Memory B cell (primary cell): ENCODE results near the gene COLEC11.

Experiments
- ATAC-seq: fragments of 150-1000 bp; cut with Tn5 transposase; 2 replicates; pipeline ENCODE4 v1.10.0; 2021; ENCODE audit warnings: low read depth, mild to moderate bottlenecking, moderate library complexity
- DNase-seq, 2 donors: peaks; one replicate each; pipeline ENCODE4 v3.0.0; 2022; ENCODE audit warnings: low spot score in 2 of 2
- H3K27ac Mint-ChIP-seq: one replicate; pipeline ENCODE4 v1.8.0; 2022; ENCODE audit warnings: mild to moderate bottlenecking, moderate library complexity, mixed read lengths
- H3K27me3 Mint-ChIP-seq: one replicate; pipeline ENCODE4 v1.8.0; 2022; ENCODE audit warnings: mixed read lengths
- H3K36me3 Mint-ChIP-seq: one replicate; pipeline ENCODE4 v1.8.0; 2022; ENCODE audit warnings: mild to moderate bottlenecking, mixed read lengths
- H3K4me1 Mint-ChIP-seq: one replicate; pipeline ENCODE4 v1.8.0; 2022; ENCODE audit warnings: mixed read lengths
- H3K4me3 Mint-ChIP-seq: one replicate; pipeline ENCODE4 v1.8.0; 2022; ENCODE audit warnings: mild to moderate bottlenecking, moderate library complexity, mixed read lengths
- H3K9me3 Mint-ChIP-seq: one replicate; pipeline ENCODE4 v1.8.0; 2022; ENCODE audit warnings: mixed read lengths

Gene COLEC11

GRCh38 chr2:3677436-3677835 is 82.5 kb downstream of the COLEC11 start:
- ATAC-seq (no peak), DNase-seq (no peak)
- H3K9me3 Mint-ChIP-seq, result no peaks in the 10 kb centered on the region
- peaks cover 5% of the 10 kb centered on the region for H3K4me1 Mint-ChIP-seq
- no peak overlapping the region for H3K27ac Mint-ChIP-seq
- H3K36me3 Mint-ChIP-seq, result no peaks in the 10 kb centered on the region
- H3K27me3 Mint-ChIP-seq, result peaks cover 5% of the 10 kb centered on the region
- H3K4me3 Mint-ChIP-seq, result no peak overlapping the region

GRCh38 chr2:3678212-3678611 is 83.3 kb downstream of the COLEC11 start:
- H3K27me3 Mint-ChIP-seq, result peaks cover 5% of the 10 kb centered on the region
- H3K4me3 Mint-ChIP-seq, result no peak overlapping the region
- no peaks in the 10 kb centered on the region for H3K9me3 Mint-ChIP-seq
- H3K27ac Mint-ChIP-seq, result no peak overlapping the region
- ATAC-seq, result no peak
- no peak for DNase-seq
- no peaks in the 10 kb centered on the region for H3K36me3 Mint-ChIP-seq
- H3K4me1 Mint-ChIP-seq, result peaks cover 5% of the 10 kb centered on the region

GRCh38 chr2:3679180-3679579 is 84.3 kb downstream of the COLEC11 start:
- Mint-ChIP-seq H3K27me3 (peaks cover 5% of the 10 kb centered on the region), H3K9me3 (no peaks in the 10 kb centered on the region), H3K27ac (no peak overlapping the region), H3K4me3 (no peak overlapping the region), H3K4me1 (peaks cover 5% of the 10 kb centered on the region), H3K36me3 (no peaks in the 10 kb centered on the region)
- ATAC-seq, result no peak
- DNase-seq, result no peak

GRCh38 chr2:3679616-3680393 is 84.9 kb downstream of the COLEC11 start:
- no peak overlapping the region for H3K4me3 Mint-ChIP-seq
- H3K27ac Mint-ChIP-seq, result no peak overlapping the region
- no peak for DNase-seq
- peaks cover 5% of the 10 kb centered on the region for H3K4me1 Mint-ChIP-seq
- no peak for ATAC-seq
- peaks cover 5% of the 10 kb centered on the region for H3K27me3 Mint-ChIP-seq
- no peaks in the 10 kb centered on the region for H3K36me3 Mint-ChIP-seq
- H3K9me3 Mint-ChIP-seq, result no peaks in the 10 kb centered on the region

GRCh38 chr2:3680548-3681345 is 85.8 kb downstream of the COLEC11 start:
- DNase-seq, result no peak
- H3K27ac Mint-ChIP-seq, result no peak overlapping the region

GRCh38 chr2:3681625-3682024 is 86.7 kb downstream of the COLEC11 start:
- Mint-ChIP-seq H3K4me3 (no peak overlapping the region), H3K36me3 (no peaks in the 10 kb centered on the region), H3K27ac (no peak overlapping the region), H3K27me3 (peaks cover 7% of the 10 kb centered on the region), H3K9me3 (no peaks in the 10 kb centered on the region), H3K4me1 (peaks cover 5% of the 10 kb centered on the region)
- ATAC-seq, result no peak
- DNase-seq, result no peak

More at GRCh38 chr2:3680548-3681345, 85.8 kb downstream of the COLEC11 start:
- no peaks in the 10 kb centered on the region for H3K9me3 Mint-ChIP-seq
- ATAC-seq, result no peak
- H3K4me1 Mint-ChIP-seq, result peaks cover 5% of the 10 kb centered on the region
- no peaks in the 10 kb centered on the region for H3K36me3 Mint-ChIP-seq
- H3K4me3 Mint-ChIP-seq, result no peak overlapping the region
- peaks cover 7% of the 10 kb centered on the region for H3K27me3 Mint-ChIP-seq

- H3K9me3 Mint-ChIP-seq, result no peaks in the 10 kb centered on the region
- peaks cover 5% of the 10 kb centered on the region for H3K27me3 Mint-ChIP-seq
- ATAC-seq, result no peak
- DNase-seq, result no peak
- H3K4me3 Mint-ChIP-seq, result no peak overlapping the region
- peaks cover 5% of the 10 kb centered on the region for H3K4me1 Mint-ChIP-seq
- no peaks in the 10 kb centered on the region for H3K36me3 Mint-ChIP-seq
- H3K27ac Mint-ChIP-seq, result no peak overlapping the region
Measured at GRCh38 chr2:3682811-3683210, 87.9 kb downstream of the COLEC11 start.

- H3K9me3 Mint-ChIP-seq, result no peaks in the 10 kb centered on the region
- no peaks in the 10 kb centered on the region for H3K36me3 Mint-ChIP-seq
- H3K27ac Mint-ChIP-seq, result no peak overlapping the region
- H3K4me3 Mint-ChIP-seq, result no peak overlapping the region
- ATAC-seq (no peak), DNase-seq (no peak)
- peaks cover 5% of the 10 kb centered on the region for H3K4me1 Mint-ChIP-seq
- H3K27me3 Mint-ChIP-seq, result peaks cover 8% of the 10 kb centered on the region
Measured at GRCh38 chr2:3683748-3684454, 89.0 kb downstream of the COLEC11 start.

- H3K27me3 Mint-ChIP-seq, result peaks cover 10% of the 10 kb centered on the region
- ATAC-seq (no peak), DNase-seq (no peak)
- H3K4me1 Mint-ChIP-seq, result no peaks in the 10 kb centered on the region
- H3K36me3 Mint-ChIP-seq, result no peaks in the 10 kb centered on the region
- H3K4me3 Mint-ChIP-seq, result no peak overlapping the region
- no peak overlapping the region for H3K27ac Mint-ChIP-seq
- H3K9me3 Mint-ChIP-seq, result peaks cover 7% of the 10 kb centered on the region
Measured at GRCh38 chr2:3689998-3690748, 95.3 kb downstream of the COLEC11 start.

GRCh38 chr2:3692375-3692774 is 97.5 kb downstream of the COLEC11 start:
- Mint-ChIP-seq H3K4me3 (no peak overlapping the region), H3K9me3 (peaks cover 7% of the 10 kb centered on the region), H3K27me3 (peaks cover 18% of the 10 kb centered on the region), H3K27ac (no peak overlapping the region), H3K4me1 (peaks cover 3% of the 10 kb centered on the region), H3K36me3 (no peaks in the 10 kb centered on the region)
- no peak for ATAC-seq
- DNase-seq, result no peak
